ENCODE results near the gene MYO1F.

Gene MYO1F

GRCh38 chr19:8550070-8550469 lies 27.2 kb downstream of the MYO1F start:
- ATAC-seq (ENCODE audit: insufficient read depth, low read depth): no peak
- Histone ChIP-seq H3K4me1 (ENCODE audit: insufficient read depth, low read length) (no peaks in the 10 kb centered on the region), H3K79me2 (ENCODE audit: insufficient read depth, low read length) (no peaks in the 10 kb centered on the region), H3K4me3 (ENCODE audit: low read depth in 1 of 2, low read length in 2 of 2) (no peak overlapping the region), H3K9ac (ENCODE audit: low read depth, low read length) (no peak overlapping the region), H3K27ac (ENCODE audit: low read length) (no peak overlapping the region), H4K20me1 (ENCODE audit: insufficient read depth, low read length) (no peaks in the 10 kb centered on the region), H3K4me2 (ENCODE audit: insufficient read depth, low read length) (no peak overlapping the region), H2AFZ (ENCODE audit: low read depth, low read length) (no peak overlapping the region), H3K36me3 (ENCODE audit: insufficient read depth, low read length) (no peaks in the 10 kb centered on the region), H3K9me3 (ENCODE audit: insufficient read depth, low read length, severe bottlenecking) (no peaks in the 10 kb centered on the region), H3K27me3 (ENCODE audit: insufficient read depth, low read length, poor library complexity) (no peaks in the 10 kb centered on the region)
- TF ChIP-seq, protein P1, sequence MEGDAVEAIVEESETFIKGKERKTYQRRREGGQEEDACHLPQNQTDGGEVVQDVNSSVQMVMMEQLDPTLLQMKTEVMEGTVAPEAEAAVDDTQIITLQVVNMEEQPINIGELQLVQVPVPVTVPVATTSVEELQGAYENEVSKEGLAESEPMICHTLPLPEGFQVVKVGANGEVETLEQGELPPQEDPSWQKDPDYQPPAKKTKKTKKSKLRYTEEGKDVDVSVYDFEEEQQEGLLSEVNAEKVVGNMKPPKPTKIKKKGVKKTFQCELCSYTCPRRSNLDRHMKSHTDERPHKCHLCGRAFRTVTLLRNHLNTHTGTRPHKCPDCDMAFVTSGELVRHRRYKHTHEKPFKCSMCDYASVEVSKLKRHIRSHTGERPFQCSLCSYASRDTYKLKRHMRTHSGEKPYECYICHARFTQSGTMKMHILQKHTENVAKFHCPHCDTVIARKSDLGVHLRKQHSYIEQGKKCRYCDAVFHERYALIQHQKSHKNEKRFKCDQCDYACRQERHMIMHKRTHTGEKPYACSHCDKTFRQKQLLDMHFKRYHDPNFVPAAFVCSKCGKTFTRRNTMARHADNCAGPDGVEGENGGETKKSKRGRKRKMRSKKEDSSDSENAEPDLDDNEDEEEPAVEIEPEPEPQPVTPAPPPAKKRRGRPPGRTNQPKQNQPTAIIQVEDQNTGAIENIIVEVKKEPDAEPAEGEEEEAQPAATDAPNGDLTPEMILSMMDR (IDR thresholded peaks at IDR 0.05; ENCODE audit: borderline replicate concordance, extremely low read depth, low read length, poor library complexity, severe bottlenecking): no peak
- TF ChIP-seq EZH2 (IDR thresholded peaks at IDR 0.05; ENCODE audit: borderline replicate concordance, low read depth, low read length, severe bottlenecking): no peak
- no peak for DNase-seq

GRCh38 chr19:8545743-8546142 lies 31.5 kb downstream of the MYO1F start:
- Histone ChIP-seq H4K20me1 (ENCODE audit: insufficient read depth, low read length) (no peaks in the 10 kb centered on the region), H3K27ac (ENCODE audit: low read length) (no peak overlapping the region), H3K4me3 (ENCODE audit: low read depth in 1 of 2, low read length in 2 of 2) (no peak overlapping the region), H3K79me2 (ENCODE audit: insufficient read depth, low read length) (no peaks in the 10 kb centered on the region), H3K9me3 (ENCODE audit: insufficient read depth, low read length, severe bottlenecking) (no peaks in the 10 kb centered on the region), H3K9ac (ENCODE audit: low read depth, low read length) (no peak overlapping the region), H3K36me3 (ENCODE audit: insufficient read depth, low read length) (no peaks in the 10 kb centered on the region), H3K4me2 (ENCODE audit: insufficient read depth, low read length) (no peak overlapping the region), H3K27me3 (ENCODE audit: insufficient read depth, low read length, poor library complexity) (no peaks in the 10 kb centered on the region), H2AFZ (ENCODE audit: low read depth, low read length) (no peak overlapping the region), H3K4me1 (ENCODE audit: insufficient read depth, low read length) (no peaks in the 10 kb centered on the region)
- no peak for TF ChIP-seq EZH2 (IDR thresholded peaks at IDR 0.05; ENCODE audit: borderline replicate concordance, low read depth, low read length, severe bottlenecking)
- TF ChIP-seq, protein P1 (IDR thresholded peaks at IDR 0.05; ENCODE audit: borderline replicate concordance, extremely low read depth, low read length, poor library complexity, severe bottlenecking): no peak
- no peak for ATAC-seq (ENCODE audit: insufficient read depth, low read depth)
- DNase-seq: no peak

- Histone ChIP-seq H3K4me2 (ENCODE audit: insufficient read depth, low read length) (no peak overlapping the region), H3K27ac (ENCODE audit: low read length) (no peak overlapping the region), H3K4me1 (ENCODE audit: insufficient read depth, low read length) (no peaks in the 10 kb centered on the region), H3K79me2 (ENCODE audit: insufficient read depth, low read length) (no peaks in the 10 kb centered on the region), H3K27me3 (ENCODE audit: insufficient read depth, low read length, poor library complexity) (no peaks in the 10 kb centered on the region), H4K20me1 (ENCODE audit: insufficient read depth, low read length) (no peaks in the 10 kb centered on the region), H2AFZ (ENCODE audit: low read depth, low read length) (no peak overlapping the region), H3K36me3 (ENCODE audit: insufficient read depth, low read length) (no peaks in the 10 kb centered on the region), H3K4me3 (ENCODE audit: low read depth in 1 of 2, low read length in 2 of 2) (no peak overlapping the region), H3K9ac (ENCODE audit: low read depth, low read length) (no peak overlapping the region), H3K9me3 (ENCODE audit: insufficient read depth, low read length, severe bottlenecking) (no peaks in the 10 kb centered on the region)
- TF ChIP-seq, protein P1 (IDR thresholded peaks at IDR 0.05; ENCODE audit: borderline replicate concordance, extremely low read depth, low read length, poor library complexity, severe bottlenecking): no peak
- no peak for TF ChIP-seq EZH2 (IDR thresholded peaks at IDR 0.05; ENCODE audit: borderline replicate concordance, low read depth, low read length, severe bottlenecking)
- ATAC-seq (ENCODE audit: insufficient read depth, low read depth): no peak
- DNase-seq: no peak
These were observed 33.1 kb downstream of the MYO1F start for GRCh38 chr19:8544168-8544567.

DNA sequence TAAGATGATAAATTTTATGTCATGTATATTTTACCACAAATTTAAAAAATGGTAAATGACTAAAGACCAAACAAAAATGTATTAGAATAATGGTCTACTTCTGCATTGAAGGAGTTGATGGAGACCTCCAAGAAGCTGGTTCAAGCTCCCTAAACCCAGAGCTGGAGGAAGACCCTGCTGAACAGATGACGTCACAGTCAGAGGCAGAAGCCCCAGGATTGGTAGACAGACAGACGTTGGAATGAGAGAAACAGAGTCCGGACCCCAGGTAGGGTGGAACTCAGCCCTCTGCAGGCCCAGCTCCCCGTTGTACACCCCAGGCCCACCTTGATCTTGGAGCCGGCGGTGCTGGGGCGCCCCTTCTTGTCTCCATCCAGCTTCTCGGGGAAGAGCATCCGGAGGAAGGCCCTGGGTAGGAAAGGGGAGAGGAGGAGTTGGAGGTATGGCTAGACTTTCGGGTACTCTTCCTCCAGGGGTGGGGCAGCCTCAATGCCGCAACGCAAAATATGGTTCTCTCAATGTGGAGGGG lies 37.6 kb downstream of the MYO1F start:
- Histone ChIP-seq H3K36me3 (ENCODE audit: insufficient read depth, low read length) (no peaks in the 10 kb centered on the region), H3K9ac (ENCODE audit: low read depth, low read length) (no peak overlapping the region), H3K79me2 (ENCODE audit: insufficient read depth, low read length) (no peaks in the 10 kb centered on the region), H3K4me3 (ENCODE audit: low read depth in 1 of 2, low read length in 2 of 2) (no peak overlapping the region), H4K20me1 (ENCODE audit: insufficient read depth, low read length) (no peaks in the 10 kb centered on the region), H3K9me3 (ENCODE audit: insufficient read depth, low read length, severe bottlenecking) (no peaks in the 10 kb centered on the region), H2AFZ (ENCODE audit: low read depth, low read length) (no peak overlapping the region), H3K4me2 (ENCODE audit: insufficient read depth, low read length) (no peak overlapping the region), H3K27me3 (ENCODE audit: insufficient read depth, low read length, poor library complexity) (no peaks in the 10 kb centered on the region), H3K27ac (ENCODE audit: low read length) (no peak overlapping the region), H3K4me1 (ENCODE audit: insufficient read depth, low read length) (no peaks in the 10 kb centered on the region)
- DNase-seq (no peak), ATAC-seq (ENCODE audit: insufficient read depth, low read depth) (no peak)
- no peak for TF ChIP-seq EZH2 (IDR thresholded peaks at IDR 0.05; ENCODE audit: borderline replicate concordance, low read depth, low read length, severe bottlenecking)
- TF ChIP-seq, protein P1 (IDR thresholded peaks at IDR 0.05; ENCODE audit: borderline replicate concordance, extremely low read depth, low read length, poor library complexity, severe bottlenecking): no peak

All from DND-41 (cell line).